ENCODE results near the gene IHH.

GRCh38 chr2:219062081-219062480, 1.4 kb upstream of the IHH start:
- TF ChIP-seq YY1 (IDR thresholded peaks at IDR 0.05; ENCODE audit: insufficient read depth, insufficient read length) (no peak), ZNF274 (IDR thresholded peaks at IDR 0.05; ENCODE audit: low read depth, low read length) (no peak)
